Ovary (tissue), 3 donors: ENCODE data around the gene PGM2.

Experiments used
- EP300 ChIP-seq: sonication (generic); formaldehyde crosslinking; IDR thresholded peaks from one replicate; pipeline ENCODE4 v1.6.1; 2017; ENCODE audit warnings: antibody characterized with exemption
- POLR2A ChIP-seq: fragments of 450-650 bp; IDR thresholded peaks from one replicate; pipeline ENCODE4 v1.6.1; 2017; ENCODE audit warnings: antibody characterized with exemption, mild to moderate bottlenecking, moderate library complexity
- TF ChIP-seq, protein P1 (sequence below), 3 donors: fragments of 450-650 bp in 2 of 3; fragments of 200-600 bp in 1 of 3; IDR thresholded peaks; one replicate each; pipeline versions ENCODE4 v1.5.1 to v1.8.0; 2016 to 2022; ENCODE audit warnings: antibody characterized with exemption in 3 of 3, mild to moderate bottlenecking in 1 of 3
- donor health status: DM: no; HTN: no; CAD: no.

DNA sequence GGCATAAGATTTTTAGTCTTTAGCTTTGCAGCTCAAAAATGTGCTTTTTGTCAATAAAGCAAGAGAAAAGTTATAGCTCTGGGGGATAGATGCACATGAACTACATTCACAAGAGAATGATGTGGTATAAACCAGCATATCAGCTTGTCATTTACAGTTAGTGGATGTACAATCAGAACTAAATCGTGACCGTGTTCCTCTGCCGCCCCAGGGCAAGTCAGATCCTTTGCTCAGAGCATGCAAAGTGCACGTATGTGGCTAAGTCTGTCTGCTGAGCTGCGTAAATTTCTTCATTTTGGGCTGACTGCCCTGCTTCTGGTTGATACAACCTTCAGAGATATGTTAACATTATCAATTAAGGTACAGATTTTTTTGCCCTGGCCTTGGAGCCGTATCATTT lies 9.3 kb downstream of the PGM2 start:
- TF ChIP-seq, protein P1, sequence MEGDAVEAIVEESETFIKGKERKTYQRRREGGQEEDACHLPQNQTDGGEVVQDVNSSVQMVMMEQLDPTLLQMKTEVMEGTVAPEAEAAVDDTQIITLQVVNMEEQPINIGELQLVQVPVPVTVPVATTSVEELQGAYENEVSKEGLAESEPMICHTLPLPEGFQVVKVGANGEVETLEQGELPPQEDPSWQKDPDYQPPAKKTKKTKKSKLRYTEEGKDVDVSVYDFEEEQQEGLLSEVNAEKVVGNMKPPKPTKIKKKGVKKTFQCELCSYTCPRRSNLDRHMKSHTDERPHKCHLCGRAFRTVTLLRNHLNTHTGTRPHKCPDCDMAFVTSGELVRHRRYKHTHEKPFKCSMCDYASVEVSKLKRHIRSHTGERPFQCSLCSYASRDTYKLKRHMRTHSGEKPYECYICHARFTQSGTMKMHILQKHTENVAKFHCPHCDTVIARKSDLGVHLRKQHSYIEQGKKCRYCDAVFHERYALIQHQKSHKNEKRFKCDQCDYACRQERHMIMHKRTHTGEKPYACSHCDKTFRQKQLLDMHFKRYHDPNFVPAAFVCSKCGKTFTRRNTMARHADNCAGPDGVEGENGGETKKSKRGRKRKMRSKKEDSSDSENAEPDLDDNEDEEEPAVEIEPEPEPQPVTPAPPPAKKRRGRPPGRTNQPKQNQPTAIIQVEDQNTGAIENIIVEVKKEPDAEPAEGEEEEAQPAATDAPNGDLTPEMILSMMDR (IDR thresholded peaks at IDR 0.05) = no peak
- TF ChIP-seq POLR2A (no peak), EP300 (no peak)
